ENCODE data around the gene CENPM.

GRCh38 chr22:41905411-41906202, 41.3 kb downstream of the CENPM start:
- TF ChIP-seq EP300 (IDR thresholded peaks at IDR 0.05; ENCODE audit: borderline replicate concordance in 1 of 2, low read depth in 1 of 2, low read length in 1 of 2), result no peak
- no peak for TF ChIP-seq RAD21 (IDR thresholded peaks at IDR 0.05; ENCODE audit: low read length)
- TF ChIP-seq GABPA (IDR thresholded peaks at IDR 0.05; ENCODE audit: low read depth), result no peak
